IMR-90 (cell line): ENCODE measurements around the gene AMFR.

ENCODE experiments used
- BHLHE40 ChIP-seq: fragments of 150-350 bp; IDR thresholded peaks from 2 replicates; pipeline ENCODE4 v1.6.1; 2016; ENCODE audit warnings: mild to moderate bottlenecking, low read depth, low read length
- CHD1 ChIP-seq: IDR thresholded peaks from 2 replicates; pipeline ENCODE4 v1.6.1; 2012; ENCODE audit warnings: low read depth, low read length, improper control_type of control experiment
- FOS ChIP-seq: fragments of 150-350 bp; IDR thresholded peaks from 2 replicates; pipeline ENCODE4 v1.6.1; 2016; ENCODE audit warnings: low read depth, low read length
- MXI1 ChIP-seq: IDR thresholded peaks from 2 replicates; pipeline ENCODE4 v1.6.1; 2012; ENCODE audit warnings: low read depth, mild to moderate bottlenecking, low read length, moderate library complexity, borderline replicate concordance
- POLR2A ChIP-seq: IDR thresholded peaks from 2 replicates; pipeline ENCODE4 v1.6.1; 2012; ENCODE audit warnings: mild to moderate bottlenecking, low read depth, low read length
- RAD21 ChIP-seq: IDR thresholded peaks from 2 replicates; pipeline ENCODE4 v1.6.1; 2012; ENCODE audit warnings: low read length, improper control_type of control experiment
- RCOR1 ChIP-seq: IDR thresholded peaks from 2 replicates; pipeline ENCODE4 v1.6.1; 2012; ENCODE audit warnings: mild to moderate bottlenecking, low read length, improper control_type of control experiment; ENCODE audit not compliant: insufficient replicate concordance
- SMC3 ChIP-seq: fragments of 150-350 bp; IDR thresholded peaks from 2 replicates; pipeline ENCODE4 v1.6.1; 2016; ENCODE audit warnings: low read depth, mild to moderate bottlenecking, antibody characterized with exemption, low read length, moderate library complexity
- TF ChIP-seq, protein P1 (sequence below): conservative IDR thresholded peaks from 2 replicates; pipeline ENCODE4 v1.5.1; 2012; ENCODE audit warnings: mild to moderate bottlenecking, low read depth, low read length, improper control_type of control experiment
- TF ChIP-seq, protein P2 (sequence below): fragments of 150-350 bp; IDR thresholded peaks from 2 replicates; pipeline ENCODE4 v1.6.1; 2016; ENCODE audit warnings: low read depth, mild to moderate bottlenecking, low read length, moderate library complexity, borderline replicate concordance

DNA sequence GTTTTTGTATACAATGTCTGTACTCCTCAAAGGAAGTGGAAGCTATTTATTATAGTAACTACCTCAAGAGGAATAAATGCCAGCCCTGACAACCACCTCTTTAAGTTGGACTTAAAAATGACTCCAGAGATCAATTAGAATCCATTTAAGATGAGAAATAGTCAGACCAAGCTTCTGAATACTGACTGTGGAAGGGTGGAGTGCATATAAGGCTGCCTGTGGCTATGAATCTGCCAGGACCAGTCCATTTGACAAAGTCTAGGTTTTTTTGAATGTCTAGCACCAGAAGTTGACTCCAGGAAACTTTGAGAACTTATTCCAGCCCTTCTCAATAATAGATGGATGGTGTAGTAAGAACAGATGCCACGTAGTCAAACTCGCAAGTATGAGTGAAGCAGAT is 41.0 kb upstream of the AMFR start:
- TF ChIP-seq, protein P1, sequence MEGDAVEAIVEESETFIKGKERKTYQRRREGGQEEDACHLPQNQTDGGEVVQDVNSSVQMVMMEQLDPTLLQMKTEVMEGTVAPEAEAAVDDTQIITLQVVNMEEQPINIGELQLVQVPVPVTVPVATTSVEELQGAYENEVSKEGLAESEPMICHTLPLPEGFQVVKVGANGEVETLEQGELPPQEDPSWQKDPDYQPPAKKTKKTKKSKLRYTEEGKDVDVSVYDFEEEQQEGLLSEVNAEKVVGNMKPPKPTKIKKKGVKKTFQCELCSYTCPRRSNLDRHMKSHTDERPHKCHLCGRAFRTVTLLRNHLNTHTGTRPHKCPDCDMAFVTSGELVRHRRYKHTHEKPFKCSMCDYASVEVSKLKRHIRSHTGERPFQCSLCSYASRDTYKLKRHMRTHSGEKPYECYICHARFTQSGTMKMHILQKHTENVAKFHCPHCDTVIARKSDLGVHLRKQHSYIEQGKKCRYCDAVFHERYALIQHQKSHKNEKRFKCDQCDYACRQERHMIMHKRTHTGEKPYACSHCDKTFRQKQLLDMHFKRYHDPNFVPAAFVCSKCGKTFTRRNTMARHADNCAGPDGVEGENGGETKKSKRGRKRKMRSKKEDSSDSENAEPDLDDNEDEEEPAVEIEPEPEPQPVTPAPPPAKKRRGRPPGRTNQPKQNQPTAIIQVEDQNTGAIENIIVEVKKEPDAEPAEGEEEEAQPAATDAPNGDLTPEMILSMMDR = no peak
- TF ChIP-seq CHD1 (no peak), MXI1 (no peak), RCOR1 (no peak), POLR2A (no peak), FOS (no peak), RAD21 (no peak), BHLHE40 (no peak), SMC3 (no peak)
- TF ChIP-seq, protein P2, sequence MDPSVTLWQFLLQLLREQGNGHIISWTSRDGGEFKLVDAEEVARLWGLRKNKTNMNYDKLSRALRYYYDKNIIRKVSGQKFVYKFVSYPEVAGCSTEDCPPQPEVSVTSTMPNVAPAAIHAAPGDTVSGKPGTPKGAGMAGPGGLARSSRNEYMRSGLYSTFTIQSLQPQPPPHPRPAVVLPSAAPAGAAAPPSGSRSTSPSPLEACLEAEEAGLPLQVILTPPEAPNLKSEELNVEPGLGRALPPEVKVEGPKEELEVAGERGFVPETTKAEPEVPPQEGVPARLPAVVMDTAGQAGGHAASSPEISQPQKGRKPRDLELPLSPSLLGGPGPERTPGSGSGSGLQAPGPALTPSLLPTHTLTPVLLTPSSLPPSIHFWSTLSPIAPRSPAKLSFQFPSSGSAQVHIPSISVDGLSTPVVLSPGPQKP = no peak
